NCI-H2029 treated with DMSO at 0.1 percent for 48 hours (cell line): ENCODE results near the gene GRAMD1A.

ENCODE experiments used
- DNase-seq: peaks from one replicate; lab custom pipeline; 2025; lab: John Stamatoyannopoulos, UW

Gene GRAMD1A

DNA sequence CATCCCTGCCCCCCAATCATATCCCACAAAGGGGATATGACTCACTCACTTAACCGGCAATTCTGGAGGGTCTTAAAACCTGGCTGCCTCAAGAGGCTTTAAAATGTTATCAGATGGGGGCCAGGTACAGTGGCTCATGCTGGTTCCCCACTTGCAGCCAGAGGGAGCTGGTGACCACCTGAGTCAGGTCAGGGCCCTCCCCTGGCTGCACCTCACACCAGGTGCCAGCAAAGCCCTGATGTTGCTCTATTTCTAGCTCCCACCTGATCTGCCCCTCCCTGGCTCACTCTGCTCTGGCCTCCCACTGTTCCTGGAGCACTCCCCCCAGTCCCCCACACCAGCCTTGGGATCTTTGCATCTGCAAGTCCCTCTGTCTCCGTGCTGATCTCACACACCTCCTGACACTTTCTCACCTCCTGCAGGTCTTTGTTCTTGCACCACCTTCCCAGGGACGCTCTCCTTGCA, 55.6 kb downstream of the GRAMD1A start:
- DNase-seq: no peak

DNA sequence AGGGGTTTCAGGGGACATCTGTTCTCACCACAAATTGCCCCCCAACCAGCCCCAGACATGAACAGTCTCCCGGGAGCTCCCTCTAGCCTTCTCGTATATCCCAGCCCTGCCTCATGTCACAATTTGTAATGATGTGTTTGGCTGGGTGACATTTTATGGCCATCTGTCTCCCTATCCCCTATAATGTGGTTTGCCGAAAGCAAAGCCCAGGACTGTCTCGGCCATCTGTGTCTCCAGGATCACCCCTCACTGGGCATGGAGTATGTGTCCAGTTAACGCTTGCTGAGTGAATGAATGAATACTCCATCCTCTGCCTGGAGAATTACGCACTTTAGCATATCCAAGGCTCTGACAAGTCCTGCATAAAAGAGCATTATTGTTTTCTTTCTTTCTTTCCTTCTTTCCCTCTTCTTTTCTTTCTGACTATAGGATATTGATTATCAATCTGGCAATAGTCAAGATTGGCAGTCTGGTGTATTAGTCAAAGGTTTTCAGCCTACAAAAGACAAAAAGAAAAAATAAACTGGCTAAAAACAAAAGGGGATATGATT, 56.5 kb downstream of the GRAMD1A start:
- DNase-seq: no peak

DNA sequence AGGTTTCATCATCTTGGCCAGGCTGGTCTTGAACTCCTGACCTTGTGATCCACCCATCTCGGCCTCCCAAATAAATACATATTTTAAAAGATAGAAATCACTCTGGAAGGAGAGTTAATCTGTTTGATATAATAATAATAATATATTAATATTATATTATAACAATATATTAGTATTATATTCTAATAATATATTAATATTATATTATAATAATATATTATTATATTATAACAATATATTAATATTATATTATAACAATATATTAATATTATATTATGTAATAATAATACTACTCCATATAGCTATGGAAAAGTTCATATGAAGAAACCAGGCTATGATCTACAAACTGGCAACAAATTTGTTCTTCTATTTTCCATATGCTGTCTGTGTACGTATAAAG, 58.2 kb downstream of the GRAMD1A start:
- no peak for DNase-seq

DNA sequence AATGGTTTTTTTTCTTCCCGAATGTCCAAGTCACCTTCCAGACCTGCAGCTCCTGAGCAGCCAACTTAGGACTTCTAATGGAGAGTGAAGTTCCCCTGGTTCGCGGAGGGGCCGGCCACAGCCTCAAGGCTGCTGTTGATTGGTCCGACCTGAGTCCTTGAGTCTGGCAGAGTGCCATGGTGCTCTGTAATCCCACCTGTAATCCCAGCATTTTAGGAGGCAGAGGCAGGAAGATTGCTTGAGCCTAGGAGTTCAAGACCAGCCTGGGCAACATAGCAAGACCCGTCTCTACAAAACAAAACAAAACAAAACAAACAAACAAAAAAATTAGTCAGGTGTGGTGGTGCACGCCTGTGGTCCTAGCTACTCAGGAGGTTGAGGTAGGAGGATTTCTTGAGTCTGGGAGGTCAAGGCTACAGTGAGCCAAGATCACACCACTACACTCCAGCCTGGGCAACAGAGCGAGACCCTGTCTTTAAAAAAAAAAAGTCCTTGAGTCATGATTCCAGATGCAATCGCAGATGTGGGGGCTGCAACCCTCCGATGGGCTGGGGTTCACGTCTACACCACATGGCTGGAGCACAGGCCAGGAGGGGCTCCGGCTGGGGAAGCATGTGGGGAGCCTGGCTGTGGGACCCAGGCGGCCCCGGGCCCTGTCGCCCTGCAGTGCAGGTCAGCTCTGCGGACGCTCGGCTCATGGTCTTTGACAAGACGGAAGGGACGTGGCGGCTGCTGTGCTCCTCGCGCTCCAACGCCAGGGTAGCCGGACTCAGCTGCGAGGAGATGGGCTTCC, 59.1 kb downstream of the GRAMD1A start:
- DNase-seq: no peak

DNA sequence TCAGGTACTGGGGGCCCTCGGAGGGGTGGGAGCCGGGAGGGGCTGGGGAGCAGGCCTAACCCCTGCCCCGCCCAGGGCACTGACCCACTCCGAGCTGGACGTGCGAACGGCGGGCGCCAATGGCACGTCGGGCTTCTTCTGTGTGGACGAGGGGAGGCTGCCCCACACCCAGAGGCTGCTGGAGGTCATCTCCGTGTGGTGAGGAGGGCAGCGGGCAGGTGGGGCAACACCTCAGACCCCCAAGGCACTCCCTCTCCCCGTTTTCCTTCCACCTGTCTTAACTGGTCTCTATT, 59.6 kb downstream of the GRAMD1A start:
- DNase-seq: no peak

DNA sequence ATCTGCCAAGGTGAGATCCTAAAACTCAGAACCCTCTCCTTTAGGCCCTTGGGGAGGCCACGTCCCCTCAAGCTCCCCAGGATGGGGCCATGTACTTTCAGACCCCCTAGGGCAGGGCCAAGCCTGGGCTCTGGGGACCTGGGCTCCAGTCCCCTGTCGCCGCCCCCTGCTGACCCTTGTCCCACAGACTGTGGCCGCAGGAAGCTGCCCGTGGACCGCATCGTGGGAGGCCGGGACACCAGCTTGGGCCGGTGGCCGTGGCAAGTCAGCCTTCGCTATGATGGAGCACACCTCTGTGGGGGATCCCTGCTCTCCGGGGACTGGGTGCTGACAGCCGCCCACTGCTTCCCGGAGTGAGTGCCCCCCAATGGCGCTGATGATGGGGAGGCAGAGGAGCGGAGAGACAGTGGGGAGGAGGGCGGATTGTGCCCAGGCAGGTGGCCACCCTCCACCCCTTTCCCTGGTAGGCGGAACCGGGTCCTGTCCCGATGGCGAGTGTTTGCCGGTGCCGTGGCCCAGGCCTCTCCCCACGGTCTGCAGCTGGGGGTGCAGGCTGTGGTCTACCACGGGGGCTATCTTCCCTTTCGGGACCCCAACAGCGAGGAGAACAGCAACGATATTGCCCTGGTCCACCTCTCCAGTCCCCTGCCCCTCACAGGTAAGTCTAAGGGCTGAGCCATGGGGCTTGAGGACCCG, 60.2 kb downstream of the GRAMD1A start:
- no peak for DNase-seq

DNA sequence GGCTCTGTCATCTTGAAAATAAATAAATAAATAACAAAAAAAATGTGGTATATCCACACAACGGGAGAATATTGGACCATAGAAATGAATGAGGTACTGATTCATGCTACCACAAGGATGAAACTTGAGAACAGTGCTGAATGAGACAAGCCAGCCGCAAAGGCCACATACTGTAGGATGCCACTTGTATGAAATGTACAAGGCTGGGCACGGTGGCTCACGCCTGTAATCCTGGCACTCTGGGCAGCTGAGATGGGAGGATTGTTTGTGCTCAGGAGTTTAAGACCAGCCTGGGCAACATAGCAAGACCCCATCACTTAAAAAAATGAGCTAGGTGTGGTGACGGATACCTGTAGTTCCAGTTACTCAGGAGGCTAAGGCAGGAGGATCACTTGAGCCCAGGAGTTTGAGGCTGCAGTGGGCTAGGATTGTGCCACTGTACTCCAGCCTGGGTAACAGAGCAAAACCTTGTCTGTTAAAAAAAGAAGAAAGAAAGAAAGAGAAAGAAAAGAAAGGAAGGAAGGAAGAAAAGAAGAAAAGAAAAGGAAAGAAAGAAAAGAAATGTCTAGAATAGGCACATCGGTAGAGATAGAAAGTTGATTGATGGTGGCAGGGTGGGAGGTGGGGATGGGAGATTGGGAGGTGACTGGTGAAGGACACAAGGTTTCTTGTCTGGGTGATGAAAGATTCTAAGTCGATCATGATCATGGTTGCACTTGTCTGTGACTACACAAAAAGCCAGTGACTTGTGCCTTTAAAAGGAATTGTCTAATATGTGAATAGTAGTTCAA, 61.7 kb downstream of the GRAMD1A start:
- no peak for DNase-seq

DNA sequence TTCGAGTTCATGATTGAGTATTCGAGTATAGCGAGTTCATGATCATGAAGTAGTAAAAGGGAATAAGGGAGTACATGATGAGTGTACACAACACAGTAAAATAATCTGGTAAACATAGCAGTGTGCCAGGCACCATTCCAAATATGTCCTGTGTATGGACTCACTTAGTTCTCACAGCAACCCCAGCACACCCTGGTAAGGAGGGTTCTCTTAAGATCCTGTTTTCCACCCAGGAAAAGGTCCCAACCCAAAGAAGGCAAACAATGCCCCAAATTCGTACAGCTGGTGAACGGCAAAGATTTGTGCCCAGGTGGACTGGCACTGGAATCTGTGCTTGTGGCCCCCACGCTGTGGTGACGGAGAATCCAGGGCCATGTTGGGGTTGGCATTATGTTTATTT, 62.8 kb downstream of the GRAMD1A start:
- no peak for DNase-seq

DNA sequence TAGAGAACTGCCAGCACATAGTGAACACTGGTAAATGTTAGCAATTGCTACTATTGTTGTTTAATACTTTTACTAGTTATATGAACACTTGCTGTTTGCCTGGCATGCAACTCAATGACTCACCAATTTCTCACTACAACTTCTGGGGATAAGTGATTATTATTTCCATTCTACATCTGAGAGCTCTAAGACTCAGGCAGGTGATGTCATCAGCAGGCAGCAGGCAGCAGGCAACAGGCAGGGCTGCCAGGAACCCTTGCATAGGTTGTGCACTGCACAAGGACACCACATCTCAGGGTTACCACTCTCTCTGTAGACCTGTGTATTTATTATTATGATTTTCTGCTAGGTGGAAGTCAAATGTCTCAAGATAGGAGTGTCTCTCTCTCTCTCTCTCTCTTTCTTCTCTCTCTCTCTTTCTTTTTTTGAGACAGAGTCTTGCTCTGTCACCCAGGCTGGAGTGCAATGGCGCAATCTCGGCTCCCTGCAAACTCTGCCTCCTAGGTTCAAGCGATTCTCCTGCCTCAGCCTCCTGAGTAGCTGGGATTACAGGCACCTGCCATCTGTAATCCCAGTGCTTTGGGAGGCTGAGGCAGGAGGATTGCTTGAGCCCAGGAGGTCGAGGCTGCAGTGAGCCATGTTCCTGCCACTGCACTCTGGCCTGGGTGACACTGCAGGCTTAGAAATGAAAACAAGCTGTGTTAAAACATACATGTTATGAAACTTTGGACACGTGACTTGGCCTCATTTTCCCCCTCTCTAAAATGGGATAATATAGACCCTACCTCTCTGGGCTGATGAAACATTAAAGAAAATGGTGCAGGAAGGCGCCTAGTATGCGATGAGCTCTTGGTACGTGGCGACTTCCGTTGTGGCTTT, 64.1 kb downstream of the GRAMD1A start:
- no peak for DNase-seq

DNA sequence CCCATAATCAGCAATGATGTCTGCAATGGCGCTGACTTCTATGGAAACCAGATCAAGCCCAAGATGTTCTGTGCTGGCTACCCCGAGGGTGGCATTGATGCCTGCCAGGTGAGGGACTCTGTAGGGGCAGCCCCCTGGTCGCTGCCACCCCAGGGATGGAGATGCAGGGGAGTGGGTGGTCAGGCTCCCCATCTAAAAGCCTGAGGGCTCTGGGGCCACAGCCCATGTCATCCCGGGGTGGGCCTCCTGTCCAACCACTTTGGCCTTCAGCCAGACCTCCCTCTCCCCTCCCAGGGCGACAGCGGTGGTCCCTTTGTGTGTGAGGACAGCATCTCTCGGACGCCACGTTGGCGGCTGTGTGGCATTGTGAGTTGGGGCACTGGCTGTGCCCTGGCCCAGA, 65.5 kb downstream of the GRAMD1A start:
- no peak for DNase-seq

DNA sequence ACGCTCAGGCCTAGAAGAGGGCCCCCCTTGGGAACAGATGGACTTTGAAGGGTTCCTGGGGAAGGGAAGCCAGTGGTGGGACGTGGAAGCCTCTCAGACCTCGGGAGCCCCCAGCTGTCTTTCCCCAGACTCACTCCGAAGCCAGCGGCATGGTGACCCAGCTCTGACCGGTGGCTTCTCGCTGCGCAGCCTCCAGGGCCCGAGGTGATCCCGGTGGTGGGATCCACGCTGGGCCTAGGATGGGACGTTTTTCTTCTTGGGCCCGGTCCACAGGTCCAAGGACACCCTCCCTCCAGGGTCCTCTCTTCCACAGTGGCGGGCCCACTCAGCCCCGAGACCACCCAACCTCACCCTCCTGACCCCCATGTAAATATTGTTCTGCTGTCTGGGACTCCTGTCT, 66.0 kb downstream of the GRAMD1A start:
- no peak for DNase-seq

DNA sequence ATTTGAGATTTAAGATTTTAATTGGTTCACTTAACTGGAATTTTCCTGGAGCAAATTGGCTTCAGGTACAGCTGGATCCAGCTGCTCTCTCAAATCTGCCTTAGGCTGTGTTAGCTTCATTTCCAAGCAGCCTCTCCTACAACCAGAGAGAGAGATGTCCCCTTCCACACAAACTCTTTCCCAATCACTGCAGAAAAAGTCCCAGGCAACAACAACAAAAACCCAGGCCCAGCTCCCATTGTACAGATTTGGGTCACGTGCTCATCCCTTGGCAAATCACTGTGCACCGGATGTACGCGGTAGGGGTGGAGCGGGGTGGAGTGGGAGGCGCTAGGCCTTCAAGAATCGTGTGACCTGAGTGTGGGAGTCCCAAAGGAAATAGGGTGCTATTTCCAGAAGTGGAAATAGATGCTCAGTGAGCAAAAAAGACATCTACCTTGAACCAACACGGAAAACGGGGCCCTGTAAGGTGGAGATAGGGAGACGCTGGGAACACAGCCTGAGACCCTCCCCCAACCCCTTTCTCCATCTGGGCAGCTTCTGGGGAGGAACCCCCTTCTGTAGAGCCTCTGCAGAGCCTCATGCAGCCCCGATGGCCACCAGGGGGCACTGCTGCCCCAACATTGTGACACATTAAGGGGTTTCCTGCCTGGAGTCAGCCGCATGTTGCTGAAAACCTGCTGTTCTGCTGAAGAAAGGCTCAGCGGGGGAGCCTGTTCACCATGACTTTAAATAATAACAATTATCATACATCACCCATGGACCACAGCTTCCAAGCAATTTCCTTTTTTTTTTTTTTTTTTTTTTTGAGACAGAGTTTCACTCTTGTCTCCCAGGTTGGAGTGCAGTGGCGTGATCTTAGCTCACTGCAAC, 66.8 kb downstream of the GRAMD1A start:
- DNase-seq: peak; percentile 29

DNA sequence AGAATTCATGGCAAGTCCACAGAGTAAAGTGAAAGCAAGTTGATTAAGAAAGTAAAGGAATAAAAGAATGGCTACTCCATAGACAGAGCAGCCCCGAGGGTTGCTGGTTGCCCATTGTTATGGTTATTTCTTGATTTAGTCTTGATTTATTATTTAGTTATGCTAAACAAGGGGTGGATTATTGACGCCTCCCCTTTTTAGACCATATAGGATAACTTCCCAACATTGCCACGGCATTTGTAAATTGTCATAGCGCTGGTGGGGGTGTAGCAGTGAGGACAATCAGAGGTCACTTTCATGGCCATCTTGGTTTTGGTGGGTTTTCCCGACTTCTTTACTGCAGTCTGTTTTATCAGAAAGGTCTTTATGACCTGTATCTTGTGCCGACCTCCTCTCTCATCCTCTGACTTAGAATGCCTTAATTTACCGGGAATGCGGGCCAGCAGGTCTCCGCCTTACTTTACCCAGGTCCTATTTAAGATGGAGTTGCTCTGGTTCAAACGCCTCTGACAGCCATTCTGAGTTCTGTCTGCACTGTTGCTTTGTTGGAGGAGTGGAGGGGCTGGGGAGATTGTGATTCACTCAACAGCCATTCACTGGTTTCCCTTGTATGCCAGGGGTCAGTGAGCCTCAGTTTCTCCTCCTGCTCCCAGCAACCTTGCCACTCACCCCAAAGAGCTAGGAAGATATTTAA, 69.0 kb downstream of the GRAMD1A start:
- DNase-seq: no peak

DNA sequence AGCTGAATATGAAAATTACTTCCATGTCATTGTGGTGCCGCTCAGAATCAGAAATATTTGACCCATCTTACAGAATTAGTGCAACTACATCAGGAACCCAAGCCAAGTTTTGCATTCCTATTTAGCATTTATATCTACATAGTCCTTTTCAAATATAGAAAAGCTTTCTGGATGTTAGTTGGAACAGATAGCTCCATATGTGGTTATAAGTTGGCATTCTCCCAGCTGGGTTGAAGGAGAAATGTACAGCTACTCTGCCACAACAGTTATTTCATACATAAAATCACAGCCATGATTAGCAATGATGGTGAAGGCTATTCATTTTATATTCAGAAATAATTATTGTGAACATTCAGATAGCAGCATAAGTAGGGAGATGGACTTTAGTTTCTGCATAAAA, 69.6 kb downstream of the GRAMD1A start:
- DNase-seq: no peak

DNA sequence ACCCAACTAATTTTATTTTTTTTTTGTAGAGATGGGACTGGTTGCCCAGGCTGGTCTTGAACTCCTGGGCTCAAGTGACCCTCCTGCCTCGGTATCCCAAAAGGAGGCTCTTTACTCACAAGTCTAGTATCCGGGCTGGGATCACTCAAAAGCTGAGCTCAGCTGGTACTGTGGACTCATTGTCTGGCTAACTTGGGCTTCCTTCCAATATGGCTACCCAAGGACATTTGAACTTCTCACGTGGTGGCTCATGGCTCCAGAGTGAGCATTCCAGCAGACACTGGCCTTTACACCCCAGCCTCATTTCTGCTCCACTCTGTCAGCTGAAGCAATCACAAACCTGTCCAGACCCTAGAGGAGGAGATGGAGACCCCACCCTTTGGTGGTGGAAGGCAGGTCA, 70.3 kb downstream of the GRAMD1A start:
- no peak for DNase-seq

DNA sequence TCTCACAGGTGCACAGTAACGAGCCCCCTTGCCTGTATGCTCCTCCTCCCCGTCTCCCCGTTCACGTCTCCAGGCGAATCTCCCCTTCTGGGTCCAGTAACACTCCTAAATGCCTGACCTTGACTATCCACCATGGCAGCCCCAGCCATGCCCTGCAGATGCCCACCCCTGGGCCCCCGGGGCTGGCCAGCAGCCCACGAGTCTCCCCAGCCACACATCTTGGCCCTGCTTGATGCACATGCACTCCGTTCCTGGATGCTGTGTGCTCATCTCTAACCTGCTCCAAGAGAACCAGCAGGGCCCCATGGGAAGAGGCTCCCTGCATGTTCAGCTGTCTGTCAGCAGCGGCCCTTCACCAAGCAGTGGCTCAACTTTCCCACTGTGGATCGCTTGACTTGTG, 73.4 kb downstream of the GRAMD1A start:
- no peak for DNase-seq

DNA sequence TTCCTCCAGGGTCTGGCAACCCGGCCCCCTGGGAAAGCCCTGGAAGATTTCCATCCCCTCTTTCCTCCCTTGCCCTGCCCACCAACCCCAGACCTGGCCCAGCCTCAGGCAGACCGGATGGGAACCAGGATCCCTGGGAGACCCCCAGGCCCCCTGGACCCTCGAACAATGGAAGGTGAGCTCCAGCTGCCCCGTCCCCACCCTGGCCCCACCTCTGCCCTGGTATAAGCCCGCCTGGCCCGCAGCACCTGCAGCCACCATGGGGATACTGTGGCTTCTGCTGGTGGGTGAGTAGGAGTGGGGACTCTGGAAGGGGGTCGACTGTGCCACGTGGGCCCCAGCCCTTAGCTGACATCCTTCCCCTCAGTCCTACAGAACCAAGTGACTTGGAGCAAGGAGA, 73.8 kb downstream of the GRAMD1A start:
- no peak for DNase-seq

DNA sequence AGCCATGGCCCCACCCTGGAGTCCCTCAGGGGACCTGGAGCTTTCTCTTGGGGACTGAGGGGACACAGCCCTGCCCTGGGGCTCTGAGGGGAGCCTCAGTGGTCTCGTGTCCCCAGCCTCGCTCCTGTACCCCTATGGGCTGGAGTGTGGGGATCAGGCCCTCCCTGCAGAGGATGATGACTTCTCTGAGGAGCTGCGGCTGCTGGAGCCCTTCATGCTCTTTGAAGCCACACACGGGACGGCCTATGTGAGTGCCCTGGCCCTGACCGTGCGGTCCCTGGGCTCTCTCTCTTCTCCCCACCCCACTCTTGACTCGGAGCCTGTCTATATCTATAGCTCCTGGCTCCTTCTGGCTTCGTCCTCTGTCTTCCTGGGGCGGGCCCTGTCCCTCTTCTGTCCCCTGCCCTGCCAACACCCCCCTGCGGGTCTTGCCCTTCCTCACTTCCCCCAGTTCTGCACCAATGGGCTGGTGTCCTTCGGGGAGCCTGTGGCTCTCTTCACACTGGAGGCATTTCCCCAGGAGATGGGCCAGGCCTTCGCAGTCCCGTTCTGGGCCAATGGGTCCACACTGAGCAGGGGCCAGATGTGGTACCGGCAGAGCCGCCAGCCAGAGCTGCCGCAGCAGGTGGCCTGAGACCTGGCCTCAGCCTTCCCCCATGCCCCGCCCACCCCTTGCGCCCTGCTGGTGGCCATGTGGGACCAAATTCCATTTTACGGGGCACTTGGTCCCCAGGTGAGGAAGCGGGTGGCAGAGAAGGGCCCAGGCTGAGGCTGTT, 74.5 kb downstream of the GRAMD1A start:
- DNase-seq: no peak
